Measurements from ENCODE around the gene WAC. TPM values are rescaled to one million over a fixed set of nuclear protein-coding genes. Genes with fewer than 3 reads are reported as not detected.

The WAC gene
- total and polyA plus RNA-seq, 4 donors, result 27.0 to 227 (median 60.2) TPM

GRCh38 chr10:28577506-28577905 lies 44.6 kb downstream of the WAC start:
- DNase-seq, result no peak
- no peak for TF ChIP-seq CTCF (IDR thresholded peaks at IDR 0.05; ENCODE audit: control extremely low read depth, extremely low read depth)
- WGBS, 2 donors, result 84 to 85% methylated on average over 4 of the region's 4 CpGs
- Histone ChIP-seq H3K36me3 (ENCODE audit: control insufficient read depth in 4 of 4, insufficient read depth in 4 of 4, low read length in 4 of 4) (peaks cover 0 to 10% (median 6%) of the 10 kb centered on the region in 4 donors), H3K27ac (ENCODE audit: low read depth in 1 of 2, low read length in 1 of 2) (no peak overlapping the region), H3K4me1 (ENCODE audit: control insufficient read depth in 5 of 5, insufficient read depth in 5 of 5, low read length in 5 of 5) (peaks cover 0 to 40% (median 4%) of the 10 kb centered on the region in 5 donors), H3K9ac (ENCODE audit: insufficient read depth in 1 of 2, low read length in 2 of 2) (no peak overlapping the region), H3K4me3 (no peak overlapping the region), H3K9me3 (ENCODE audit: control insufficient read depth in 4 of 4, insufficient read depth in 3 of 4, low read length in 3 of 4) (no peaks in the 10 kb centered on the region), H3K27me3 (ENCODE audit: control insufficient read depth in 3 of 3, insufficient read depth in 3 of 3, low read length in 2 of 3) (no peaks in the 10 kb centered on the region)
- no peak for ATAC-seq (ENCODE audit: insufficient read depth, low FRiP score)

- no peak for DNase-seq
- TF ChIP-seq CTCF (IDR thresholded peaks at IDR 0.05; ENCODE audit: control extremely low read depth, extremely low read depth), result no peak
- no peaks in the 10 kb centered on the region for H3K27me3 ChIP-seq (ENCODE audit: control insufficient read depth in 3 of 3, insufficient read depth in 3 of 3, low read length in 2 of 3)
- WGBS, 2 donors, result 92 to 95% methylated on average over 2 of the region's 2 CpGs
- peaks cover 3 to 36% (median 4%) of the 10 kb centered on the region in 5 donors for H3K4me1 ChIP-seq (ENCODE audit: control insufficient read depth in 5 of 5, insufficient read depth in 5 of 5, low read length in 5 of 5)
- no peaks in the 10 kb centered on the region for H3K9me3 ChIP-seq (ENCODE audit: control insufficient read depth in 4 of 4, insufficient read depth in 3 of 4, low read length in 3 of 4)
- H3K9ac ChIP-seq (ENCODE audit: insufficient read depth in 1 of 2, low read length in 2 of 2), result no peak overlapping the region
- H3K36me3 ChIP-seq (ENCODE audit: control insufficient read depth in 4 of 4, insufficient read depth in 4 of 4, low read length in 4 of 4), result peaks cover 0 to 10% (median 6%) of the 10 kb centered on the region in 4 donors
- no peak overlapping the region for H3K27ac ChIP-seq (ENCODE audit: low read depth in 1 of 2, low read length in 1 of 2)
- ATAC-seq (ENCODE audit: insufficient read depth, low FRiP score), result no peak
- no peak overlapping the region for H3K4me3 ChIP-seq
These were observed 45.5 kb downstream of the WAC start for GRCh38 chr10:28578454-28578853.

- 80 to 96% methylated on average over 1 of the region's 1 CpG for WGBS, 2 donors
- DNase-seq (no peak), ATAC-seq (ENCODE audit: insufficient read depth, low FRiP score) (no peak)
- Histone ChIP-seq H3K4me1 (ENCODE audit: control insufficient read depth in 5 of 5, insufficient read depth in 5 of 5, low read length in 5 of 5) (peaks cover 0 to 26% (median 4%) of the 10 kb centered on the region in 5 donors), H3K4me3 (no peak overlapping the region), H3K27me3 (ENCODE audit: control insufficient read depth in 3 of 3, insufficient read depth in 3 of 3, low read length in 2 of 3) (no peaks in the 10 kb centered on the region), H3K27ac (ENCODE audit: low read depth in 1 of 2, low read length in 1 of 2) (no peak overlapping the region), H3K9ac (ENCODE audit: insufficient read depth in 1 of 2, low read length in 2 of 2) (no peak overlapping the region), H3K9me3 (ENCODE audit: control insufficient read depth in 4 of 4, insufficient read depth in 3 of 4, low read length in 3 of 4) (no peaks in the 10 kb centered on the region), H3K36me3 (ENCODE audit: control insufficient read depth in 4 of 4, insufficient read depth in 4 of 4, low read length in 4 of 4) (peaks cover 2 to 22% (median 16%) of the 10 kb centered on the region in 4 donors)
- TF ChIP-seq CTCF (IDR thresholded peaks at IDR 0.05; ENCODE audit: control extremely low read depth, extremely low read depth), result no peak
These were observed 47.9 kb downstream of the WAC start for GRCh38 chr10:28580825-28581224.

GRCh38 chr10:28581916-28582315 lies 49.0 kb downstream of the WAC start:
- 50 to 66% methylated on average over 2 of the region's 2 CpGs for WGBS, 2 donors
- ATAC-seq (ENCODE audit: insufficient read depth, low FRiP score), result no peak
- H3K4me1 ChIP-seq (ENCODE audit: control insufficient read depth in 5 of 5, insufficient read depth in 5 of 5, low read length in 5 of 5), result peaks cover 0 to 26% (median 4%) of the 10 kb centered on the region in 5 donors
- no peaks in the 10 kb centered on the region for H3K9me3 ChIP-seq (ENCODE audit: control insufficient read depth in 4 of 4, insufficient read depth in 3 of 4, low read length in 3 of 4)
- H3K27ac ChIP-seq (ENCODE audit: low read depth in 1 of 2, low read length in 1 of 2), result no peak overlapping the region
- peaks cover 4 to 23% (median 16%) of the 10 kb centered on the region in 4 donors for H3K36me3 ChIP-seq (ENCODE audit: control insufficient read depth in 4 of 4, insufficient read depth in 4 of 4, low read length in 4 of 4)
- H3K4me3 ChIP-seq, result no peak overlapping the region
- H3K9ac ChIP-seq (ENCODE audit: insufficient read depth in 1 of 2, low read length in 2 of 2), result no peak overlapping the region
- no peaks in the 10 kb centered on the region for H3K27me3 ChIP-seq (ENCODE audit: control insufficient read depth in 3 of 3, insufficient read depth in 3 of 3, low read length in 2 of 3)
- TF ChIP-seq CTCF (IDR thresholded peaks at IDR 0.05; ENCODE audit: control extremely low read depth, extremely low read depth), result no peak
- DNase-seq, result no peak
